ENCODE measurements around the gene GPBP1L1. TPM values are rescaled to one million over a fixed set of nuclear protein-coding genes. Genes with fewer than 3 reads are reported as not detected.

GPBP1L1 gene
- total and polyA plus RNA-seq, 9 of the 15 experiments (the other 6 are each of a cell fraction or from before 2014, with no cell fraction given) = 86.0 to 216 (median 138) TPM

DNA sequence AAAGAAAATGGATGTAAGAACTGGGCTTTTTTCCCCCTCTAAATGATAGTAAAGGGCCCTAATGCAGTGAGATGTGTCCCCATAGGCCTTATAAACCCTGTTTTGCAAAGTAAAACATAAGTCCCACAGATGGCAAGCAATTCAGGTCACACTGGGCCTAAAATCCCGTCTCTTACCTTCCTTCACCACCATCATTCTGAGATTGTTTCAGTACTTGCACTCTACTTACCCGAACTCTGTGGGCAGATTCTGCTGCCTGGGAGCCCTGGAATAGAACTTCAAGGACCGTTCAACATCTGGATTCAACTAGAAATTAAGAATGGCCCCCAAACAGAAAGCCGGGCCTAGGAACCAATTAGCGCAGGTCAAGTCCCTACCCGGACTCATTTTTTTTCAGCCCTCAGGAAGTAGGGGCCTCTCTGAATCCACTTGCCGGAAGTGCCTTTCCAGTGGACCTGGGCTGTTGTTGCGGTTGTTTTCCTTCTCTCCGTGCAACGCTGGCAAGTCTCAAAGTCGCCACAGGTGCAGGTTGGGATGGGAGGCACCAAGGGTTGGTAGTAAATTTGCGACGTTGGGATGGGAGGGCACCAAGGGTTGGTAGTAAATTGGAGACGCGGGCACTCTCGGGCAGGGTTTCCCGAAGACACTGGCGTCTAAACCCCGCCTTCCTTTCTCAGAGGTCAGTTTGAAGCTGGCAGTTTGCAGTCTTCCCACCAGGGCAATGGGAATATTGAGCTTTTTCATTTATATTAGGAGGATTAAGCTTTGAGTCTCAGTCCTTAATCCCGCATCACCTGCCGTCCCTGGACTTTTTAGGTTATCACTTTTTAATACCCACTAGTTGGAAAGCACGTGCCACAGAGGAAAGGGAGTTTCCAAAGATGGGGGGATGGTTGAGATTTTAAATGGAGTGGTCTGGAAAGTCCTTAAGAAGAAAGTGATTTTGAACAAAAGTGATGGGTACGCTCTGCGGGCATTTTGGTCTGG lies 1.7 kb upstream of the GPBP1L1 start, which contains the start of gene TMEM69 (continued):
- TF ChIP-seq, protein P1, sequence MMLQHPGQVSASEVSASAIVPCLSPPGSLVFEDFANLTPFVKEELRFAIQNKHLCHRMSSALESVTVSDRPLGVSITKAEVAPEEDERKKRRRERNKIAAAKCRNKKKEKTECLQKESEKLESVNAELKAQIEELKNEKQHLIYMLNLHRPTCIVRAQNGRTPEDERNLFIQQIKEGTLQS (IDR thresholded peaks at IDR 0.05) = no peak
- TF ChIP-seq, protein P1 (CRISPR knock-in tag; conservative IDR thresholded peaks at IDR 0.05) = no peak; the same call in none of the 2 replicates
- peak; percentile 54; the same call in 1 of the 2 replicates for TF ChIP-seq ATF7 (IDR thresholded peaks at IDR 0.05)
- no peak for TF ChIP-seq RBM14 (IDR thresholded peaks at IDR 0.05; ENCODE audit: borderline replicate concordance, insufficient read depth, low read depth, low read length)
- TF ChIP-seq ZNF589 (CRISPR knock-in tag; IDR thresholded peaks at IDR 0.05; ENCODE audit: low read depth) = no peak; the same call in 1 of the 2 replicates
- TF ChIP-seq ZBTB1 (CRISPR knock-in tag; IDR thresholded peaks at IDR 0.05; ENCODE audit: borderline replicate concordance, low read depth) = no peak
- TF ChIP-seq ZKSCAN3 (CRISPR knock-in tag; IDR thresholded peaks at IDR 0.05) = no peak
- TF ChIP-seq ZNF445 (CRISPR knock-in tag; IDR thresholded peaks at IDR 0.05; ENCODE audit: low read depth) = no peak
- TF ChIP-seq, protein P2, sequence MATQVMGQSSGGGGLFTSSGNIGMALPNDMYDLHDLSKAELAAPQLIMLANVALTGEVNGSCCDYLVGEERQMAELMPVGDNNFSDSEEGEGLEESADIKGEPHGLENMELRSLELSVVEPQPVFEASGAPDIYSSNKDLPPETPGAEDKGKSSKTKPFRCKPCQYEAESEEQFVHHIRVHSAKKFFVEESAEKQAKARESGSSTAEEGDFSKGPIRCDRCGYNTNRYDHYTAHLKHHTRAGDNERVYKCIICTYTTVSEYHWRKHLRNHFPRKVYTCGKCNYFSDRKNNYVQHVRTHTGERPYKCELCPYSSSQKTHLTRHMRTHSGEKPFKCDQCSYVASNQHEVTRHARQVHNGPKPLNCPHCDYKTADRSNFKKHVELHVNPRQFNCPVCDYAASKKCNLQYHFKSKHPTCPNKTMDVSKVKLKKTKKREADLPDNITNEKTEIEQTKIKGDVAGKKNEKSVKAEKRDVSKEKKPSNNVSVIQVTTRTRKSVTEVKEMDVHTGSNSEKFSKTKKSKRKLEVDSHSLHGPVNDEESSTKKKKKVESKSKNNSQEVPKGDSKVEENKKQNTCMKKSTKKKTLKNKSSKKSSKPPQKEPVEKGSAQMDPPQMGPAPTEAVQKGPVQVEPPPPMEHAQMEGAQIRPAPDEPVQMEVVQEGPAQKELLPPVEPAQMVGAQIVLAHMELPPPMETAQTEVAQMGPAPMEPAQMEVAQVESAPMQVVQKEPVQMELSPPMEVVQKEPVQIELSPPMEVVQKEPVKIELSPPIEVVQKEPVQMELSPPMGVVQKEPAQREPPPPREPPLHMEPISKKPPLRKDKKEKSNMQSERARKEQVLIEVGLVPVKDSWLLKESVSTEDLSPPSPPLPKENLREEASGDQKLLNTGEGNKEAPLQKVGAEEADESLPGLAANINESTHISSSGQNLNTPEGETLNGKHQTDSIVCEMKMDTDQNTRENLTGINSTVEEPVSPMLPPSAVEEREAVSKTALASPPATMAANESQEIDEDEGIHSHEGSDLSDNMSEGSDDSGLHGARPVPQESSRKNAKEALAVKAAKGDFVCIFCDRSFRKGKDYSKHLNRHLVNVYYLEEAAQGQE (IDR thresholded peaks at IDR 0.05; ENCODE audit: borderline replicate concordance) = peak; percentile 50; the same call in 1 of the 2 replicates
- TF ChIP-seq, protein P2 (CRISPR knock-in tag; IDR thresholded peaks at IDR 0.05; ENCODE audit: low read depth) = peak; percentile 60; the same call in 1 of the 2 replicates
- TF ChIP-seq, protein P3, sequence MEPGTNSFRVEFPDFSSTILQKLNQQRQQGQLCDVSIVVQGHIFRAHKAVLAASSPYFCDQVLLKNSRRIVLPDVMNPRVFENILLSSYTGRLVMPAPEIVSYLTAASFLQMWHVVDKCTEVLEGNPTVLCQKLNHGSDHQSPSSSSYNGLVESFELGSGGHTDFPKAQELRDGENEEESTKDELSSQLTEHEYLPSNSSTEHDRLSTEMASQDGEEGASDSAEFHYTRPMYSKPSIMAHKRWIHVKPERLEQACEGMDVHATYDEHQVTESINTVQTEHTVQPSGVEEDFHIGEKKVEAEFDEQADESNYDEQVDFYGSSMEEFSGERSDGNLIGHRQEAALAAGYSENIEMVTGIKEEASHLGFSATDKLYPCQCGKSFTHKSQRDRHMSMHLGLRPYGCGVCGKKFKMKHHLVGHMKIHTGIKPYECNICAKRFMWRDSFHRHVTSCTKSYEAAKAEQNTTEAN (CRISPR knock-in tag; IDR thresholded peaks at IDR 0.05) = no peak
- TF ChIP-seq FOXM1 (IDR thresholded peaks at IDR 0.05; ENCODE audit: low read depth) = peak; percentile 54
- 0 out of 2 replicates have a peak, but pooled peaks have one; percentile 57 for TF ChIP-seq FOXM1 (CRISPR knock-in tag; IDR thresholded peaks at IDR 0.05; ENCODE audit: low read depth)
- TF ChIP-seq SMARCE1 (IDR thresholded peaks at IDR 0.05) = no peak; the same call in 1 of the 2 replicates
- no peak for TF ChIP-seq ZNF253 (CRISPR knock-in tag; conservative IDR thresholded peaks at IDR 0.05)
- TF ChIP-seq, protein P4, sequence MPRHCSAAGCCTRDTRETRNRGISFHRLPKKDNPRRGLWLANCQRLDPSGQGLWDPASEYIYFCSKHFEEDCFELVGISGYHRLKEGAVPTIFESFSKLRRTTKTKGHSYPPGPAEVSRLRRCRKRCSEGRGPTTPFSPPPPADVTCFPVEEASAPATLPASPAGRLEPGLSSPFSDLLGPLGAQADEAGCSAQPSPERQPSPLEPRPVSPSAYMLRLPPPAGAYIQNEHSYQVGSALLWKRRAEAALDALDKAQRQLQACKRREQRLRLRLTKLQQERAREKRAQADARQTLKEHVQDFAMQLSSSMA (CRISPR knock-in tag; IDR thresholded peaks at IDR 0.05) = no peak

Measured in K562 (cell line).